Measurements from ENCODE around the gene CDK14. TPM values are rescaled to one million over a fixed set of nuclear protein-coding genes. Genes with fewer than 3 reads are reported as not detected.
A peak's percentile ranks its signal among the peaks of the same experiment; 100 is the strongest.

CDK14 gene
- total RNA-seq, 1 experiment from 2014 or later: 57.9 TPM

- Mint-ChIP-seq H3K4me3 (no peak overlapping the region), H3K27me3 (ENCODE audit: low read depth) (no peaks in the 10 kb centered on the region), H3K36me3 (peaks cover 7% of the 10 kb centered on the region), H3K27ac (peak overlapping the region; percentile 68), H3K9me3 (no peaks in the 10 kb centered on the region), H3K4me1 (peaks cover 58% of the 10 kb centered on the region)
- no peak for DNase-seq (ENCODE audit: low spot score)
- ChIA-PET POLR2A (interaction anchor here (0.6 kb wide), 1 partner anchor 222 kb away, joined by 5 read pairs; no protein-coding TSS in a partner anchor), CTCF (interaction anchor here (1.0 kb wide), 1 partner anchor 10 kb away, joined by 3 read pairs; no protein-coding TSS in a partner anchor)
- ATAC-seq: peak; percentile 24; the same call in 1 of the 2 replicates
- TF ChIP-seq GABPB1 (CRISPR knock-in tag; IDR thresholded peaks at IDR 0.05) (no peak), ZNF219 (CRISPR knock-in tag; IDR thresholded peaks at IDR 0.05; ENCODE audit: borderline replicate concordance) (no peak), NFE2L1 (CRISPR knock-in tag; IDR thresholded peaks at IDR 0.05) (no peak), KAT7 (CRISPR knock-in tag; IDR thresholded peaks at IDR 0.05; ENCODE audit: borderline replicate concordance) (no peak)
These were observed 67.1 kb downstream of the CDK14 start for GRCh38 chr7:90663176-90663575.

GRCh38 chr7:90666186-90666585 lies 70.1 kb downstream of the CDK14 start:
- H3K27me3 Mint-ChIP-seq (ENCODE audit: low read depth): no peaks in the 10 kb centered on the region
- no peak for ATAC-seq
- ChIA-PET POLR2A (no interaction called here), CTCF (no interaction called here)
- no peak overlapping the region; the same call in 1 of the 2 replicates for H3K27ac Mint-ChIP-seq
- H3K9me3 Mint-ChIP-seq: no peaks in the 10 kb centered on the region
- no peak overlapping the region for H3K4me3 Mint-ChIP-seq
- DNase-seq (ENCODE audit: low spot score): no peak
- peaks cover 7% of the 10 kb centered on the region for H3K36me3 Mint-ChIP-seq
- TF ChIP-seq FOXJ3 (CRISPR knock-in tag; IDR thresholded peaks at IDR 0.05; ENCODE audit: borderline replicate concordance): no peak
- no peak for TF ChIP-seq ZNF416 (CRISPR knock-in tag; IDR thresholded peaks at IDR 0.05)
- TF ChIP-seq, protein P1, sequence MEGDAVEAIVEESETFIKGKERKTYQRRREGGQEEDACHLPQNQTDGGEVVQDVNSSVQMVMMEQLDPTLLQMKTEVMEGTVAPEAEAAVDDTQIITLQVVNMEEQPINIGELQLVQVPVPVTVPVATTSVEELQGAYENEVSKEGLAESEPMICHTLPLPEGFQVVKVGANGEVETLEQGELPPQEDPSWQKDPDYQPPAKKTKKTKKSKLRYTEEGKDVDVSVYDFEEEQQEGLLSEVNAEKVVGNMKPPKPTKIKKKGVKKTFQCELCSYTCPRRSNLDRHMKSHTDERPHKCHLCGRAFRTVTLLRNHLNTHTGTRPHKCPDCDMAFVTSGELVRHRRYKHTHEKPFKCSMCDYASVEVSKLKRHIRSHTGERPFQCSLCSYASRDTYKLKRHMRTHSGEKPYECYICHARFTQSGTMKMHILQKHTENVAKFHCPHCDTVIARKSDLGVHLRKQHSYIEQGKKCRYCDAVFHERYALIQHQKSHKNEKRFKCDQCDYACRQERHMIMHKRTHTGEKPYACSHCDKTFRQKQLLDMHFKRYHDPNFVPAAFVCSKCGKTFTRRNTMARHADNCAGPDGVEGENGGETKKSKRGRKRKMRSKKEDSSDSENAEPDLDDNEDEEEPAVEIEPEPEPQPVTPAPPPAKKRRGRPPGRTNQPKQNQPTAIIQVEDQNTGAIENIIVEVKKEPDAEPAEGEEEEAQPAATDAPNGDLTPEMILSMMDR (IDR thresholded peaks at IDR 0.05): no peak
- no peak for TF ChIP-seq TP53 (CRISPR knock-in tag; IDR thresholded peaks at IDR 0.05)
- TF ChIP-seq, protein P2, sequence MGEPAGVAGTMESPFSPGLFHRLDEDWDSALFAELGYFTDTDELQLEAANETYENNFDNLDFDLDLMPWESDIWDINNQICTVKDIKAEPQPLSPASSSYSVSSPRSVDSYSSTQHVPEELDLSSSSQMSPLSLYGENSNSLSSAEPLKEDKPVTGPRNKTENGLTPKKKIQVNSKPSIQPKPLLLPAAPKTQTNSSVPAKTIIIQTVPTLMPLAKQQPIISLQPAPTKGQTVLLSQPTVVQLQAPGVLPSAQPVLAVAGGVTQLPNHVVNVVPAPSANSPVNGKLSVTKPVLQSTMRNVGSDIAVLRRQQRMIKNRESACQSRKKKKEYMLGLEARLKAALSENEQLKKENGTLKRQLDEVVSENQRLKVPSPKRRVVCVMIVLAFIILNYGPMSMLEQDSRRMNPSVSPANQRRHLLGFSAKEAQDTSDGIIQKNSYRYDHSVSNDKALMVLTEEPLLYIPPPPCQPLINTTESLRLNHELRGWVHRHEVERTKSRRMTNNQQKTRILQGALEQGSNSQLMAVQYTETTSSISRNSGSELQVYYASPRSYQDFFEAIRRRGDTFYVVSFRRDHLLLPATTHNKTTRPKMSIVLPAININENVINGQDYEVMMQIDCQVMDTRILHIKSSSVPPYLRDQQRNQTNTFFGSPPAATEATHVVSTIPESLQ (CRISPR knock-in tag; IDR thresholded peaks at IDR 0.05): no peak
- TF ChIP-seq PRRX2 (CRISPR knock-in tag; IDR thresholded peaks at IDR 0.05): no peak
- TF ChIP-seq, protein P3, sequence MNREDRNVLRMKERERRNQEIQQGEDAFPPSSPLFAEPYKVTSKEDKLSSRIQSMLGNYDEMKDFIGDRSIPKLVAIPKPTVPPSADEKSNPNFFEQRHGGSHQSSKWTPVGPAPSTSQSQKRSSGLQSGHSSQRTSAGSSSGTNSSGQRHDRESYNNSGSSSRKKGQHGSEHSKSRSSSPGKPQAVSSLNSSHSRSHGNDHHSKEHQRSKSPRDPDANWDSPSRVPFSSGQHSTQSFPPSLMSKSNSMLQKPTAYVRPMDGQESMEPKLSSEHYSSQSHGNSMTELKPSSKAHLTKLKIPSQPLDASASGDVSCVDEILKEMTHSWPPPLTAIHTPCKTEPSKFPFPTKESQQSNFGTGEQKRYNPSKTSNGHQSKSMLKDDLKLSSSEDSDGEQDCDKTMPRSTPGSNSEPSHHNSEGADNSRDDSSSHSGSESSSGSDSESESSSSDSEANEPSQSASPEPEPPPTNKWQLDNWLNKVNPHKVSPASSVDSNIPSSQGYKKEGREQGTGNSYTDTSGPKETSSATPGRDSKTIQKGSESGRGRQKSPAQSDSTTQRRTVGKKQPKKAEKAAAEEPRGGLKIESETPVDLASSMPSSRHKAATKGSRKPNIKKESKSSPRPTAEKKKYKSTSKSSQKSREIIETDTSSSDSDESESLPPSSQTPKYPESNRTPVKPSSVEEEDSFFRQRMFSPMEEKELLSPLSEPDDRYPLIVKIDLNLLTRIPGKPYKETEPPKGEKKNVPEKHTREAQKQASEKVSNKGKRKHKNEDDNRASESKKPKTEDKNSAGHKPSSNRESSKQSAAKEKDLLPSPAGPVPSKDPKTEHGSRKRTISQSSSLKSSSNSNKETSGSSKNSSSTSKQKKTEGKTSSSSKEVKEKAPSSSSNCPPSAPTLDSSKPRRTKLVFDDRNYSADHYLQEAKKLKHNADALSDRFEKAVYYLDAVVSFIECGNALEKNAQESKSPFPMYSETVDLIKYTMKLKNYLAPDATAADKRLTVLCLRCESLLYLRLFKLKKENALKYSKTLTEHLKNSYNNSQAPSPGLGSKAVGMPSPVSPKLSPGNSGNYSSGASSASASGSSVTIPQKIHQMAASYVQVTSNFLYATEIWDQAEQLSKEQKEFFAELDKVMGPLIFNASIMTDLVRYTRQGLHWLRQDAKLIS (CRISPR knock-in tag; IDR thresholded peaks at IDR 0.05; ENCODE audit: borderline replicate concordance): no peak
- H3K4me1 Mint-ChIP-seq: peaks cover 53% of the 10 kb centered on the region

GRCh38 chr7:90668992-90669391 lies 72.9 kb downstream of the CDK14 start:
- peaks cover 39% of the 10 kb centered on the region for H3K4me1 Mint-ChIP-seq
- peak overlapping the region; percentile 42; the same call in 1 of the 2 replicates for H3K27ac Mint-ChIP-seq
- H3K4me3 Mint-ChIP-seq: no peak overlapping the region
- DNase-seq (ENCODE audit: low spot score) (no peak), ATAC-seq (no peak)
- H3K27me3 Mint-ChIP-seq (ENCODE audit: low read depth): no peaks in the 10 kb centered on the region
- POLR2A ChIA-PET: no interaction called here
- H3K36me3 Mint-ChIP-seq: peaks cover 4% of the 10 kb centered on the region
- CTCF ChIA-PET: interaction anchor here (1.2 kb wide), 1 partner anchor 214 kb away, joined by 3 read pairs; no protein-coding TSS in a partner anchor
- H3K9me3 Mint-ChIP-seq: no peaks in the 10 kb centered on the region
- TF ChIP-seq MXD4 (CRISPR knock-in tag; IDR thresholded peaks at IDR 0.05; ENCODE audit: borderline replicate concordance) (no peak), USF1 (CRISPR knock-in tag; IDR thresholded peaks at IDR 0.05) (no peak), SP1 (CRISPR knock-in tag; conservative IDR thresholded peaks at IDR 0.05) (no peak), NFYB (CRISPR knock-in tag; conservative IDR thresholded peaks at IDR 0.05; ENCODE audit: low read depth) (no peak), CREM (CRISPR knock-in tag; IDR thresholded peaks at IDR 0.05) (no peak), FOXK1 (CRISPR knock-in tag; IDR thresholded peaks at IDR 0.05) (no peak), ZNF317 (CRISPR knock-in tag; IDR thresholded peaks at IDR 0.05; ENCODE audit: borderline replicate concordance, low read depth) (no peak), ELF4 (CRISPR knock-in tag; IDR thresholded peaks at IDR 0.05; ENCODE audit: low read depth) (no peak), PREB (CRISPR knock-in tag; IDR thresholded peaks at IDR 0.05; ENCODE audit: borderline replicate concordance) (no peak), ZNF423 (CRISPR knock-in tag; IDR thresholded peaks at IDR 0.05) (no peak)
- TF ChIP-seq, protein P1 (IDR thresholded peaks at IDR 0.05): no peak
